Hepatocyte (in vitro differentiated cells): Measurements from ENCODE around the gene CAPZB.

Experiments used
- EZH2 ChIP-seq: fragments of 200-600 bp; sonication (generic); IDR thresholded peaks from 2 replicates; pipeline ENCODE4 v1.6.1; 2016; ENCODE audit warnings: antibody characterized with exemption, mild to moderate bottlenecking, borderline replicate concordance
- TF ChIP-seq, protein P1 (sequence below): fragments of 200-600 bp; sonication (generic); IDR thresholded peaks from 2 replicates; pipeline ENCODE4 v1.5.1; 2016; ENCODE audit warnings: antibody characterized with exemption, mild to moderate bottlenecking; ENCODE audit not compliant: poor library complexity

DNA sequence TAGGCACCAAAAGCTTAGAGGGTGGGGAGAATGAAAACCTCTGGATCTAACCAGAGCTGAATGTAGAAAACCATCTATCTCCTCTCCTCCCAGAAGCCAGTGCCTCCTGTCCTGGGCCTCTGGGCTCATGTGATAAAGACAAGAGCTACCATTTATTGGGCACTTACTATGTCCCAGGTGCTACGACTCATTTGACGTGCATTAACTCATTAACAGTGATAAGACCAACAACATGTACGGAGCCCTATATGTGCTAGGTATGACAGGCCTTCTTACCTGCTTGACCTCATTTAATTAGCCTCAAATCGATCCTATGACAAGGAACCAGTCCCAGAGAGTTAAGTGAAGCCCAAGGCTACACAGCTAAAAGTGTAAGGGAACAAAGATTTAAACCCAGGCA is 19.7 kb downstream of the CAPZB start:
- TF ChIP-seq, protein P1, sequence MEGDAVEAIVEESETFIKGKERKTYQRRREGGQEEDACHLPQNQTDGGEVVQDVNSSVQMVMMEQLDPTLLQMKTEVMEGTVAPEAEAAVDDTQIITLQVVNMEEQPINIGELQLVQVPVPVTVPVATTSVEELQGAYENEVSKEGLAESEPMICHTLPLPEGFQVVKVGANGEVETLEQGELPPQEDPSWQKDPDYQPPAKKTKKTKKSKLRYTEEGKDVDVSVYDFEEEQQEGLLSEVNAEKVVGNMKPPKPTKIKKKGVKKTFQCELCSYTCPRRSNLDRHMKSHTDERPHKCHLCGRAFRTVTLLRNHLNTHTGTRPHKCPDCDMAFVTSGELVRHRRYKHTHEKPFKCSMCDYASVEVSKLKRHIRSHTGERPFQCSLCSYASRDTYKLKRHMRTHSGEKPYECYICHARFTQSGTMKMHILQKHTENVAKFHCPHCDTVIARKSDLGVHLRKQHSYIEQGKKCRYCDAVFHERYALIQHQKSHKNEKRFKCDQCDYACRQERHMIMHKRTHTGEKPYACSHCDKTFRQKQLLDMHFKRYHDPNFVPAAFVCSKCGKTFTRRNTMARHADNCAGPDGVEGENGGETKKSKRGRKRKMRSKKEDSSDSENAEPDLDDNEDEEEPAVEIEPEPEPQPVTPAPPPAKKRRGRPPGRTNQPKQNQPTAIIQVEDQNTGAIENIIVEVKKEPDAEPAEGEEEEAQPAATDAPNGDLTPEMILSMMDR, result no peak
- TF ChIP-seq EZH2, result no peak
